Omental fat pad (tissue), 4 donors: ENCODE data around the gene EPHA6. TPM values are rescaled to one million over a fixed set of nuclear protein-coding genes. Genes with fewer than 3 reads are reported as not detected.

ENCODE experiments used
- ATAC-seq: fragments of 150-250 bp; one replicate; pipeline ENCODE4 v1.9.1; 2016; ENCODE audit warnings: mild to moderate bottlenecking, moderate library complexity; ENCODE audit not compliant: low FRiP score
- DNase-seq: peaks from one replicate; pipeline ENCODE4 v3.0.0-alpha.2; 2019; ENCODE audit warnings: low spot score
- CTCF ChIP-seq, 3 donors: fragments of 450-650 bp; IDR thresholded peaks; one replicate each; pipeline ENCODE4 v1.5.1; 2016 to 2017; ENCODE audit warnings: antibody characterized with exemption in 3 of 3, mild to moderate bottlenecking in 3 of 3, moderate library complexity in 2 of 3
- total RNA-seq, 4 donors: library from RNA; depleted of rRNA; stranded (reverse); fragments of >200 nt; gene quantifications; one replicate each; pipeline ENCODE4 v1.1.0, GENCODE V29; 2016

The EPHA6 gene
- total RNA-seq, 4 donors from 2014 or later = 0.56 to 5.0 (median 2.4) TPM; not detected in 1

- DNase-seq (no peak), ATAC-seq (no peak)
- TF ChIP-seq CTCF (IDR thresholded peaks at IDR 0.05) = no peak
These were observed 670.8 kb downstream of the EPHA6 start for GRCh38 chr3:97485206-97485605.

GRCh38 chr3:97487587-97487986, 673.2 kb downstream of the EPHA6 start:
- no peak for TF ChIP-seq CTCF (IDR thresholded peaks at IDR 0.05)
- ATAC-seq = no peak
- DNase-seq = no peak

GRCh38 chr3:97488741-97489140, 674.3 kb downstream of the EPHA6 start:
- TF ChIP-seq CTCF (IDR thresholded peaks at IDR 0.05) = no peak

GRCh38 chr3:97495896-97496295, 681.5 kb downstream of the EPHA6 start:
- no peak for TF ChIP-seq CTCF (IDR thresholded peaks at IDR 0.05)
- ATAC-seq (no peak), DNase-seq (no peak)

More at GRCh38 chr3:97488741-97489140, 674.3 kb downstream of the EPHA6 start:
- ATAC-seq (no peak), DNase-seq (no peak)

GRCh38 chr3:97497138-97497537, 682.7 kb downstream of the EPHA6 start:
- TF ChIP-seq CTCF (IDR thresholded peaks at IDR 0.05) = no peak
- no peak for DNase-seq
- no peak for ATAC-seq

- ATAC-seq (no peak), DNase-seq (no peak)
- TF ChIP-seq CTCF (IDR thresholded peaks at IDR 0.05) = no peak
These were observed 690.1 kb downstream of the EPHA6 start for GRCh38 chr3:97504463-97504862.

GRCh38 chr3:97510795-97511194, 696.4 kb downstream of the EPHA6 start:
- DNase-seq (no peak), ATAC-seq (no peak)
- TF ChIP-seq CTCF (IDR thresholded peaks at IDR 0.05) = no peak
